HepG2 (cell line): ENCODE data around the gene FUCA2. TPM values are rescaled to one million over a fixed set of nuclear protein-coding genes. Genes with fewer than 3 reads are reported as not detected.

ENCODE experiments used
- AHDC1 ChIP-seq: sonication (generic); formaldehyde crosslinking; IDR thresholded peaks from 2 replicates; pipeline ENCODE4 v1.5.1; 2020; ENCODE audit warnings: mild to moderate bottlenecking, missing genetic modification reagents, borderline replicate concordance
- ARID4A ChIP-seq: sonication (generic); formaldehyde crosslinking; IDR thresholded peaks from 2 replicates; pipeline ENCODE4 v1.5.0; 2020; ENCODE audit warnings: mild to moderate bottlenecking, missing genetic modification reagents, borderline replicate concordance
- ATF3 ChIP-seq: sonication (generic); formaldehyde crosslinking; IDR thresholded peaks from 2 replicates; pipeline ENCODE4 v1.4.0; 2020; ENCODE audit warnings: missing genetic modification reagents
- HBP1 ChIP-seq: IDR thresholded peaks from 2 replicates; pipeline ENCODE4 v1.6.1; 2016; ENCODE audit warnings: low read depth, control low read depth
- HNRNPLL ChIP-seq: fragments of 200-400 bp; formaldehyde crosslinking; IDR thresholded peaks from 2 replicates; pipeline ENCODE4 v1.6.1; 2017; ENCODE audit warnings: mild to moderate bottlenecking, low read depth, low read length; ENCODE audit not compliant: poor library complexity, severe bottlenecking
- MXD4 ChIP-seq: IDR thresholded peaks from 2 replicates; pipeline ENCODE4 v1.6.1; 2016; ENCODE audit warnings: mild to moderate bottlenecking, missing biosample characterization, missing genetic modification reagents
- MXI1 ChIP-seq: IDR thresholded peaks from 3 replicates; pipeline ENCODE4 v1.6.1; 2012; ENCODE audit warnings: low read depth, low read length, inconsistent platforms, borderline replicate concordance
- NFRKB ChIP-seq: fragments of 450-650 bp; IDR thresholded peaks from 2 replicates; pipeline ENCODE4 v1.6.1; 2017
- RFXANK ChIP-seq: IDR thresholded peaks from 2 replicates; pipeline ENCODE4 v1.6.1; 2016
- SAP130 ChIP-seq: IDR thresholded peaks from 2 replicates; pipeline ENCODE4 v1.6.1; 2016; ENCODE audit warnings: low read depth
- SRY ChIP-seq: sonication (generic); formaldehyde crosslinking; IDR thresholded peaks from 2 replicates; pipeline ENCODE4 v1.8.0; 2022; ENCODE audit warnings: mild to moderate bottlenecking, missing genetic modification reagents
- STAT5B ChIP-seq: sonication (generic); formaldehyde crosslinking; IDR thresholded peaks from 2 replicates; pipeline ENCODE4 v1.4.0; 2020; ENCODE audit warnings: missing genetic modification reagents
- TMF1 ChIP-seq: sonication (generic); formaldehyde crosslinking; IDR thresholded peaks from 2 replicates; pipeline ENCODE4 v1.8.1; 2022; ENCODE audit warnings: low read depth, missing genetic modification reagents
- YEATS2 ChIP-seq: sonication (generic); formaldehyde crosslinking; IDR thresholded peaks from 2 replicates; pipeline ENCODE4 v1.4.0; 2020; ENCODE audit warnings: missing genetic modification reagents, borderline replicate concordance
- ZNF205 ChIP-seq: IDR thresholded peaks from 2 replicates; pipeline ENCODE4 v1.6.1; 2018; ENCODE audit warnings: missing biosample characterization, missing genetic modification reagents
- ZNF3 ChIP-seq: IDR thresholded peaks from 2 replicates; pipeline ENCODE4 v1.7.0; 2017; ENCODE audit warnings: inconsistent platforms
- ZNF709 ChIP-seq: sonication (generic); formaldehyde crosslinking; IDR thresholded peaks from 2 replicates; pipeline ENCODE4 v1.5.0; 2020; ENCODE audit warnings: mild to moderate bottlenecking, missing genetic modification reagents
- ZSCAN30 ChIP-seq: sonication (generic); formaldehyde crosslinking; IDR thresholded peaks from 2 replicates; pipeline ENCODE4 v1.5.0; 2020; ENCODE audit warnings: mild to moderate bottlenecking, missing genetic modification reagents
- polyA plus RNA-seq, 8 experiments: library from polyadenylated mRNA; depleted of rRNA in 3 of 8; stranded (reverse) in 7 of 8; unstranded in 1 of 8; fragments of >200 nt; fragmentation: Illumina TruSeq in 4 of 8; extraction: Trizol in 4 of 8; gene quantifications; 2 replicates each; pipeline versions ENCODE4 v1.2.1 to v1.2.3, GENCODE V29; 2011 to 2016; ENCODE audit warnings: low read depth in 4 of 8, missing spikeins in 1 of 8, mixed read lengths in 1 of 8; ENCODE audit not compliant: insufficient read depth in 1 of 8
- total RNA-seq, 5 experiments: library from RNA; depleted of rRNA; stranded (reverse); fragments of >200 nt; fragmentation: Illumina TruSeq; extraction: Trizol; gene quantifications; 2 replicates each; pipeline ENCODE4 v1.2.3, GENCODE V29; 2016; ENCODE audit warnings: low read depth in 1 of 5

The FUCA2 gene
- total and polyA plus RNA-seq, 2 of the 13 experiments (the other 11 are each of a cell fraction or from before 2014, with no cell fraction given): 87.4 to 144 TPM

GRCh38 chr6:143450453-143451371 is 60.8 kb downstream of the FUCA2 start, which contains the start of the genes ADAT2 and PEX3 (continued):
- TF ChIP-seq AHDC1 (CRISPR knock-in tag) (peak; percentile 91), RFXANK (peak; percentile 96), ZNF709 (peak; percentile 94), ATF3 (CRISPR knock-in tag) (peak; percentile 88), TMF1 (0 out of 2 replicates have a peak, but pooled peaks have one; percentile 59), MXD4 (CRISPR knock-in tag) (peak; percentile 98), STAT5B (peak; percentile 89; the same call in 1 of the 2 replicates), ZNF205 (CRISPR knock-in tag) (peak; percentile 95), SRY (CRISPR knock-in tag) (peak; percentile 98), ZSCAN30 (CRISPR knock-in tag) (peak; percentile 95; the same call in 1 of the 2 replicates), SAP130 (peak; percentile 98), ARID4A (CRISPR knock-in tag) (peak; percentile 99), YEATS2 (CRISPR knock-in tag) (peak; percentile 99), HNRNPLL (peak; percentile 97), HBP1 (CRISPR knock-in tag) (peak; percentile 98), MXI1 (peak; percentile 88; the same call in 2 of the 3 replicates), ZNF3 (CRISPR knock-in tag) (peak; percentile 29; the same call in 1 of the 2 replicates), NFRKB (peak; percentile 79; the same call in 1 of the 2 replicates)
